SIG-M5 treated with dmso at 0.1 percent for 504 hours (cell line): ENCODE data around the gene OR2G2.

ENCODE experiments used
- DNase-seq: peaks from one replicate; lab custom pipeline; 2025; ENCODE audit not compliant: unreplicated experiment; lab: John Stamatoyannopoulos, UW

Gene OR2G2, protein sequence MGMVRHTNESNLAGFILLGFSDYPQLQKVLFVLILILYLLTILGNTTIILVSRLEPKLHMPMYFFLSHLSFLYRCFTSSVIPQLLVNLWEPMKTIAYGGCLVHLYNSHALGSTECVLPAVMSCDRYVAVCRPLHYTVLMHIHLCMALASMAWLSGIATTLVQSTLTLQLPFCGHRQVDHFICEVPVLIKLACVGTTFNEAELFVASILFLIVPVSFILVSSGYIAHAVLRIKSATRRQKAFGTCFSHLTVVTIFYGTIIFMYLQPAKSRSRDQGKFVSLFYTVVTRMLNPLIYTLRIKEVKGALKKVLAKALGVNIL

DNA sequence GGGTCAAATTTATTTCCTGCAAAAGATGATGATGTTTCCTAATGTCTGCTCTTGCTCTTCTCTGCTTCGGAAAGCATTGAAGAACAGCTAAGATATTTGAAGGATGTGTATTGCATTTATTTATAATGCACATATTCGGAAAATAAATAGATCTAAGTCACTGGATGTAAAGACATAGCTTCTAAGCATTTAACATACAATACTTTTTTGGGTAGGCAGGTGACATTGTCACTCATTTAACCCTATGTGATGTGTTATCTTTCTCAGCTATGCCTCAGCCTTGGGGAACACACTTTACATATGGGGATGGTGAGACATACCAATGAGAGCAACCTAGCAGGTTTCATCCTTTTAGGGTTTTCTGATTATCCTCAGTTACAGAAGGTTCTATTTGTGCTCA, at the start of gene OR2G2:
Gene OR2G2, plus strand, starts transcription at position 301 of the 400 bp plus-strand sequence. Its CDS starts 0 bp downstream, at position 301.
- DNase-seq: no peak

DNA sequence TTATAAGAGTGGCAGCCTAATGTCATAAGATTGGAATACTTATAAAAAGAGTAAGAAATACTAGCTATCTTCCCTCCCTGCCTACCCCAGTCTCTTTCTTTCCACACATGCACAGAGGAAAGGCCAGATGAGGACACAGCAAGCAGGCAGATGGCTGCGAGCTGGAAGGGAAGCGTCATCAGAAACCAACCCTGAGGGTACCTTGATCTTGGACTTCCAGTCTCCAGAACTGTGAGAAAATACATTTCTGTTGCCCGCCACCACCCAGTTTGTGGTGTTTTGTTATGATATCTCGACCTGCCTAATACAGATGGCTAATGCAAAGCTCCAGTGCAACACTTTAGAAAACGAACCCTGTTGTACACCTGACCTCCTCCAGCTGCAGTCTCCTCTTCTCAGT, 49.6 kb upstream of the OR2G2 start:
- no peak for DNase-seq

DNA sequence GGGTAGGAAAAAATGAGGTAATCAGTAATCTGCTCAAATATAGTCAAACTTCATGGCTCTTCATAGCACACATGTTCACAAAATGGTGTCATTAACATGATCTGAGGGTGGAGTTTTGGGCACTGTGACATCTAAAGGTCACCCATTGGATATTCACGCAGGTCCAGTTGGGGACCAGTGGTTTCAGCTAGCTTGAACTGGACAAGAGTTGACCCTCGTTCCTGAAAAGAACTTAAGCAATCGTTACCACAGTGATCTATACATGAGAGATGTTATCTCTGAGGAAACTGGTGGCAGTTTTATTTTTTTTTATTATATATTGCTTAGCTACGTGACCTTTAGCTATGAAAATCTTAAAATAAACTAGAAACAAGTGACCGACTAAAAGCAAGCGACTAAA, 48.9 kb upstream of the OR2G2 start:
- DNase-seq: no peak

DNA sequence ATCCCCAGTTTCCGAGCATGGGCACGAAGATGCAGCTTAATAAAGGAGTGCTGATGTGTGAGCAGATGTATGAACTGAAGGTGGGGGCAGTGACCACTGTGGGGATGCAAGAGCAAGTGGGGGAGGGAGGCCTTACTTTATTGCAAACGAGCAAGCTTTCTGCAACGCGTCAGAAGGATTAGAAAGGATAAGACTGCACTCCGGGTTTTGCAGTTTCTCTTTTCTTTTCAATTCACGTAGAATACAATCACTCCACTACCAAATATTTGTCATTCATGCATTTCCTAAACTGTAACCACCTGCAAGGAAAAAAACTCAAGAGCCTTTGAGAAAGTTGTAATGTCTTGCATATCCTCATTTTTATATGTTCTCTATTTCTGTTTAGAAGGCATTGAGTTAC, 47.6 kb upstream of the OR2G2 start:
- no peak for DNase-seq

DNA sequence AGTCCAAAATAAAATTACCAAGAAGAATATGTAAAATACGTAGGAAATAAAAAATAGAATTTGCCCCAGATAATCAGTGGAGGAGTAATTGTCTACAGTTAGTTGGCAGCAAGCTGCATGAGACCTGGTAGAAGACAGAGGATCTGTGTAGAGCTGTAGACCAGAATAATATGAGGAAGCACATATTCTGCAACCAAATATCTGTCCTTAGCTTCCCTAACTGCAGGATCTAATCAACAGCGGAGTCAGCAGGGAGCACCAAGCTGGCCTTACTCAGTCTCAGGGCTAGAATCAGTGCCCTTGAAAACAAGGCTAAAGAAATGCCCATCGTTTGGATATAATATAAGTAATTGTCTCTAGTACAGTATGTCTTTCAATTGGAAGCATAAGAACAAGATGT, 45.3 kb upstream of the OR2G2 start:
- DNase-seq: no peak

DNA sequence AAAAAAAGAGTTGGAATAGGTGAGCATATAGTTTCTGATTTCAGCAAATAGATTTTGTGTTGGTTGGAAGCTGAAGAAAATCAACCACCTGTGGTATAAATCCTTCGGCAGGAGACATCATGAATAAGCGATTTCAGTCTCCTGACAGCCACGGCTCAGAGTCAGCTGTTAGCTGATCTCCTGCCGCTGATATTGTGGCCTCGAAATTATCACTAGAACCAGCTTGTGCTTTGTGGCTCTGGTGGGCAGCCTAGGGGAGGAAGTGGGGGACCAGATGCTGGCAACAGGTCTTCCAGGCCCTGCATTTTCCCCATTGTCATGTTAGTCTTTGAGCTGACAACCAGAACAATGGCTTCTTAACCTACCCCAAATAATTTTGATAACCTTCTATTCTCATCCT, 40.1 kb upstream of the OR2G2 start:
- no peak for DNase-seq

DNA sequence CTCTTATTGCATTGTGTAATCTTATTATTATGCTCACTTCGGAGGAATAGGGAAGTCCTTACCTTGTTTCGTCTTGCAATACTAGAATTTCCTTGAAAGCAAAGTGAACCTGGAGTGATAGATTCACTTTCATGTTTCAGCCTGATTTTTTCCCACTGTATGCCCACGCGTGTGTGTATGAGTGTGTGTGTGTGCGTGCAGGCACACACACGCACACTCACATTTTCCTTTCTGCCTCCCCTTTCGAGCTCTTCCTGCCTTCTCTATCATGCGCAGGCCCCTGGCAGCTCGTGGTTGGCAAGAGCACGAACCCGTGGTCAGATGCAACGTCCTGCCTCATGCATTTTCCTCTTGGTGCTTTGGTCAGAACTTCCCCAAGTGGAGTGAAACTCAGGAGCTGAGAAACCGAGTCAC, 39.4 kb upstream of the OR2G2 start, which contains the start of gene GCSAML:
Gene GCSAML, plus strand, starts transcription at position 366 of the 414 bp plus-strand sequence. CDS start 58 bp downstream, outside the sequence.
- no peak for DNase-seq

DNA sequence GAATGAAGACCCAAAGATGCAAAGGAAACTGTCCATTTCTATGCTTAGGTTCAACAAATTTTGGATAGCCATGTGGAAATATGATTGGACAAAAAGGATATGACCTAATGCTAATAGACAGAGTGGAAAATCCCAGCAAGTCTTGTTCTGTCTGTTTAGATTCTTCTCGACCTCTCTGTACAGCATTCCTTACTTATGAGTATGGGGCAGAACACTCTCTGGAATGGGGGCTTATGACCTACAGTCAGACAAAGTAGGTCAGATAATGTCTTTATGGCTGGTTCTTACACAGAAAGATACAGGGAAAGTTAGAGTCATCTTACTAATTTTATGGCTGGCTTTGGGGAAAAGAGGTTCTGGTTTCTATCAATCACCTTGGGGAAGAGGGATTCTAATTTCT, 36.4 kb upstream of the OR2G2 start:
- DNase-seq: no peak

DNA sequence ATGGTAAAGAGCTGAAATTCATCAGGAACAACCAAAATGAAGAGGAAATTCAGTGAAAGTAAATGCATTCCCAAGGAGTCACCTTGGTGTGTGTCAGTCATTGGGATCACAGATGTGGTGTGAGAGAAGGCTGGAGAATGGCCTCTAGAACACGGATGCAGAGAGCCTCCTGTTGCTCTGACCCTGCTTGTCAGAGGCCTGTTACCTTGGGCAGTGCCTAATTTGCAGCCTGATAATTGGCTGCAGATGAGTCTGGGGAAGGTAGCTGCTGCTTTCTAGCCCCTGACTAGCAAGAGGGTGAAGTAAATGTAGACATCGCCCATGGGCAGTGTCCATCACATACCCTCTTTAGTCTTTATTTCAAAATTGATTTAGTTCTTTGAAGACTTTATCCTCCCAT, 35.9 kb upstream of the OR2G2 start:
- DNase-seq: no peak

DNA sequence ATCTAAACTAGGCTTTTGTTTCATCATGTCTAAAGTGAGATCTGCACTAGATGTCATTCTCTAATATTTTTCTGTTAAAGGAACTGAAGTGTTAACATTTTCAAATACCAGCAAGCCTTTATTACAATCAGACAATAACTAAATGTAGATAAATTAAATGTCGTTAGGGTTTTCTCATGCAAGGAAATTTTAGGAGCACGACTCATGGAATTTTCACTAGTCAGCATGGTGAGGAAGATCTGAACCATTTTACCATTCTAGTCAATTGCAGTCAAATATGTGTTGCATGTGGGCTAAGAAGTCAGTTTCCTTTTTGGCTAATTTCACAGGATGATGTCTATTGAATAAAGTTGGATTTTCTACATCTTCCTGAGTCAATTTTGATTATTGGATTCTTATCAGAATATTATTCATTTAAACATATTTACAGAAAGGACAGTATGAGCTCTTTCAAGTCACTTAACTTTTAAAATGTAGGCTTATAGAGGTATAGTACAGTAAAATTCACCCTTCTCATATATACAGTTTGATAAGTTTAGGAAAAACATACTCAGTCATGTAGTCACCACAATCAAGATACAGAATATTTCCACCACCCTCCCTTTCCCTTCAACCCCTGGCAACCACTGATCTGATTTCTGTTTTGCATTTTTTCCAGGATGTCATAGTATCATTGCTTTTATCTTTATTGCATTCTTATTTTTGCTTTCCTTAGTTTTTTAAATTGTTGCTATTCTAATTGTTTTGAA, 30.1 kb upstream of the OR2G2 start:
- no peak for DNase-seq

DNA sequence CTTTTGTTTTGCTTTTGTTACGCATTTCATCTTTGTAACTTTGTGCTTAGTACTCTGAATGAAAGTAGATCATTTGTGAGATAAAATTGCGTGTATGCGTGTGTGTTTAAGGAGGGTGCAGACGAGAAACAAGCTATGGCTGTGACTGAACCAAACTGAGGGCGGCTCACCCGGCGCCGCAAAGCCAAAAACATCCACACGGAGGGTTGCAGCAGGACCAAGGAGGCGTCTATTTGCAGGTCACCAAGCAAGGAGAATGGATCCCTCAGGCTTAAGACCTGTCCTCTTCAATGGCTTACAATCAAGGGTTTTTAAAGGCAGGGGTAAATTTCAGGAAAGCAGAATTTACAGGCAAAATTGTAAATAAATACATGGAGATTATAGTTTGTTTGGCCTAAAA, 26.4 kb upstream of the OR2G2 start:
- DNase-seq: no peak

DNA sequence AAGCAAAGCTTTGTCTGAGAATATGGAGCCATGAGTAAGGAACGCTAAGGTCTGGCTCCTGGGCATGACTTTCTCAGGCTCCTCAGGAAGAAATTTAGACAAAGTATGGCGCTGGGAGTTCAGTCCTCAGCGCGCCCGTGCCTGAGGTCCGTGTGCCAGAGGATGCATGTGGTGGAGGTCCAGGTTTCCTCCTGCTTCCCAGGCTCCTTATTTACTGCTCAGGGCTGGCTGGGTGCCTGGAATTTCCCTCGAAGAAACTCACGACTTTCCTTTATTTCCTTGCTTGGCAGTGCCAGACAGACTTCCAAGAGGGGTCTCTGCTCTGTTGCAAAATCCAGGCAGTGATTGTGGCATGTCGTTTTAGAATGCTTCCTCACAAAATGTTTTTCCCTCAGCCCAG, 26.0 kb upstream of the OR2G2 start:
- DNase-seq: no peak

DNA sequence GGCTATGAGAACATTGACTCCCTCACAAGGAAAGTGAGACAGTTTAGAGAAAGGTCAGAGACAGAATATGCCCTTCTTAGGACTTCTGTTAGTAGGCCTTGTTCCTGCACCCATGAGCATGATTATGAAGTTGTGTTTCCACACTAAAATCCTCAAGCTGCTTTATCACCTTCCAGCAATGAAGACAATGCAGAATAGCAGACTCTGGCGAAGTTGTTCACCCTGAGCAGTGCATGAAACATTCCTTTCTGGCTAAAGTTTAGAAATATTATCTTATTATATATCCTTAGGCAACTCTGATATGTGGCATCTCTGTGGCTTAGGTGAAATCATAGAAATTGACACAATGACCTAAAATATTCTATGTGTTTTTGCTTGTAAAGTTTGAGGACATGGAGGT, 13.9 kb upstream of the OR2G2 start:
- no peak for DNase-seq

DNA sequence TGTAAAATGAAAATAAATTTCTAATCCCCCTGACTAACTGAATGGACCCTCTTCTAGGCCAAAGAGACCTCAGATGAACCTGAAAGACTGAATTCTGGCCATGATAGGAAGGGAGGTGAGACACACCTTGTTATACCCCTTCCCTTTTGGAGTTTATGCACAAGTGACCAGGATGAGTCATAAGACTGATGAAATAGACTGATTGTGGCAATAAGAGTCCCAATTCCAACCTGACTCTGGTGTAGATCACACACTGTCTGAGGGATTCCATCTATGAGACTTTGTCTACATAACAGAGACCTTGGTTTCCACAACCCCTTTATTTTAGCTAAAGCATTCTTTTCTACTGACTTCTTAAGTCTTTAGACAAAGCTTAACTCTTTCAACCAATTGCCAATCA, 13.5 kb upstream of the OR2G2 start:
- DNase-seq: peak; percentile 9

DNA sequence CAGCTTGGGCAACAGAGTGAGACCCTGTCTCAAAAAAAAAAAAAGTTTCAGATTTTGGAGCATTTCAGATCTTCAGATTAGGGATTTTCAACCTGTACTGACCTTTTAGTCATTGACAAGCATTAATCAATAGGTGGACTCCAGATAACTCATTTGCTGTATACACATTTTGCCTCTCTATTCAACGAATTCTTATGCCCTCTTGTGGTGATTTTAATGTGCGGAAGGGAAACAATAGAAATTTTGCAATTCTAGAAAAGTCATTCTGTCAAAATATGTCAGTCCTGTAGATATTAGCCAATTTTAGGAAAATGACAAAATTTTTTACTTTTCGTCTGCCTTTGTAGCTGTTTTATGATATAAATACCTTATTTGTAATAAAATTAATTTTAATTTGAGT, 11.6 kb upstream of the OR2G2 start:
- DNase-seq: peak; percentile 80

DNA sequence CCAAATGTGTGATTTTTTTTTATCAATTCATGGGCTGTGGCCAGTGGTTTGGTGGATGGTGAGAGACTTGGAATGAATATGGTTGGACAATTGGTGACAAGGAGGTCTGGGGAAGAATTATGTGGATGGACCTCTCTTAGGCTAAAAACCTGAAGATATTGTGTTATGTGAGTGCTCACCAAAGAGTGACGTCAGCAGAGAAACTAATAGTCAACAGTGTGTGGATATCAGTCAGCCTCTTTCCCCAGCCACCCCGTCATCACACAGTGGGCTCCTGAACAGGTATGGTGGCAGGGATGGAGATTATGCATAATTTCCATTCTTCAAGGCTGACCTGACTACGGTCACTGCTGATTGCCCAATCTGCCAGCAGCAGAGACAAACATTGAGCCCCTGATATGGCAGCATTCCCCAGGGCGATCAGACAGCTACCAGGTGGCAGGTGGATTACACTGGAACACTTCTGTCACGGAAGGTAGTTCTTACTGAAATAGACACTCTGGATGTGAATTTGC, 9.2 kb upstream of the OR2G2 start:
- no peak for DNase-seq

DNA sequence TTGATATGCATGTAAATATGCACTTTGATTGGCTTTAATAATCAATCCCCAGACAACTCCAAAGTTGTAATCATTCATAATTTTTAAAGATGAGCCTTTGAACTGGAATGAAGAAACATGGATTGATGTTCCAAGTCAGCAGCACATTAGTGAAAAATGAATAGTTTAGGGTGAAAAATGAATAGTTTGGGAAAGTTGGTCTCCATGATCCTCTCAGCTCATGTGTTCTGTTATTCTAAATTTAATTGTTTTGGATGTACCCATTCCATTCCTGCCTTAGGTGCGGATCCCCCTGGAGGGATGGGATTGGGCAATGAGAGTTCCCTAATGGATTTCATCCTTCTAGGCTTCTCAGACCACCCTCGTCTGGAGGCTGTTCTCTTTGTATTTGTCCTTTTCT, 17.1 kb downstream of the OR2G2 start, which contains the start of gene OR2G3:
Gene OR2G3, plus strand, starts transcription at position 301 of the 400 bp plus-strand sequence. Its CDS starts 0 bp downstream, at position 301.
- DNase-seq: no peak

DNA sequence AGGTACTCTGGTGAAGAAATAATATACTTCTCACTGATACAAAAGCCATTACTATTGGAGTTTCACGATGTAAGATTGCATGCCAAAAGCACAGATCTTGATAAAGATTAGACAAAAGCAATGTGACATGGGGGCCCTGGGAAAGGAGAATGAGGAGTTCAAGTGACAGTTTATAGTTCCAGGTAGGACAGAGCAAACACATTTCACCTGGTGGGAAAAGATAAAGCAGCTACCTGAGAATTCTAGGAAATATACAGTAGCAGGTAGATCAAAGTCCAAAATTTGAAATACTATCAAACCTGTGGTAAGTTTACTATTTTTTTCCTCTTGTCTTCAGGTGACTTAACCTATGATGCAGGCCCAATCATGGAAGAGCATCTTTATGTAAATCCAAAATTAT, 25.2 kb downstream of the OR2G2 start:
- no peak for DNase-seq

DNA sequence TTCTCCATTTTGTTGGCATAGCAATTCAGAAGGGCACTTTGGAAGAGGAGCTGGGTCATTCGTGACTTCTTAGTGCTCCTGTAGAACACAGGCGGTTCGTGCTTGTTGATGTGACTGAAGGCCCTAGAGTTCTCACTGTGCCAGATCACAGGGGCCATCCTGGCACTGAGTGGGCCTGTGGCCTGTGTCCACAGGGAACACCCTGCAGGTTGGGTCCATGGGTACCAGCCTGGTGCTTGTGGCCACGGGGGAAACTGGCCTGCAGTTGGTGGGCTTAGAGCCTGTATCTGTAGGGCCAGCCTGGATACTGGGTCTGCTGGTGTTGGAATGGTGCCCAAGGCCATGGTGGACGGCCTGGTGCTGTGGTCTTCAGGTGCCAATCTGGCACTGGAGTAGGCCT, 26.5 kb downstream of the OR2G2 start:
- no peak for DNase-seq

DNA sequence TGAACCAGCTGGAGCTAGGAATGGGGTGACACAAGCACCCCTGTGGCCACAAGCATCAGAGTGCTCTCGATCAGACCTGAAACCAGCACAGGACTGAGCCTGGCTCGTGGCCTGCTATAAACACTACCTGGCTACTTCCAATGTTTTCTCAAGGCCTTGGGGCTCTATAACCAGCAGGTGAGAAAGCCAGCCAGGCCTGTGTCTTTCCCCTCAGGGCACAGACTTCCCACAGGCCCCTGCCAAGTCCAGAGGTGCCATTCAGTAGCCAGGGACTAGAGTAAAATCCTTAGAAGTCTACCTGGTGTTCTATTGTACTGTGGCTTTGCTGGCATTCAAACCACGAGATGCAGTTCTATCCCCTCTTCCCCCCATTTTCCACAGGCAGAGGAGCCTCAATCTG, 39.8 kb downstream of the OR2G2 start:
- DNase-seq: no peak

DNA sequence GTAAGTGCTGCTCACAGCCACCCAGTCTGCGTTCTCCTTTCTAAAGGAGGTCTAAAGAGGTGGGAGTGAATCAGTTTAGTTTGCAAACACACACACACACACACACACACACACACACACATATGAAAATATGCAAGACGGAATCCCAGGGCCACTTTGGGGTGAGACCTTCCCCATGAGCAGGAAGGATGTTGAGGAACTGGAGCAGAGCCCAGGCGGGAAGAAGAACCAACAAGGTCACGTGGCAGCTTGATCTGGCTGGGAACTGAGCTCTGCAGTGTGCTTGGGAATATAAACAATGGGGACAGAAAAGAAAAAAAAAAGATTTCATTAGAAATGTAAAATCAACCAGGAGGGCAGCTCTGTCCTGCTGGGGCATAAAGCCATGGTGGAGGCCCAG, 49.9 kb downstream of the OR2G2 start:
- no peak for DNase-seq

DNA sequence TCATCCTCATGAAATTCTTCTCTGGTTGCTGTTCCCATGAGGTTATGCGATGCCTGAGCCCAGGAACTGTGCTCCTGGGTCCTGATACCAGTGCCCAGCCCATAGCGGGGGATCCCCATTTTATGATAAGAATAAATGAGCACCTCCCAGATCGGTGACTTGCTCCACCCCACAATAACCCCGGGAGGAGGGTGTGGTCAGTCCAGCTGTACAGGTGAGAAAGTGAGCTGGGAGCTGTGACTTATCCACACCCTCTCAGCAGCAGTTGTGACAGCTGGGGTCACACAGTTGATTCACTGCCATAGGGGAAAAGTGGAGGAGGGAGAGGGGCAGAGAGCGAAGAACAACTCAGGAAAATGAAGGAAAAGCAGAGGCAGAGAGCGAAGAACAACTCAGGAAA, 50.6 kb downstream of the OR2G2 start:
- DNase-seq: no peak
